Effector memory CD8-positive, alpha-beta T cell (primary cell): ENCODE results near the gene TMEM115.

Experiments used
- ATAC-seq: fragments of 150-1000 bp; cut with Tn5 transposase; replicated peaks from 2 replicates; pipeline ENCODE4 v1.10.0; 2021; ENCODE audit warnings: mild to moderate bottlenecking, moderate library complexity
- DNase-seq, 3 experiments: peaks; one replicate each; pipeline ENCODE4 v3.0.0; 2021
- H3K27ac Mint-ChIP-seq, 2 donors: one replicate each; pipeline ENCODE4 v1.8.0; 2022; ENCODE audit warnings: mild to moderate bottlenecking in 2 of 2, mixed read lengths in 2 of 2, moderate library complexity in 2 of 2
- H3K27me3 Mint-ChIP-seq, 2 donors: one replicate each; pipeline ENCODE4 v1.8.0; 2022; ENCODE audit warnings: mixed read lengths in 2 of 2
- H3K36me3 Mint-ChIP-seq: one replicate; pipeline ENCODE4 v1.8.0; 2022; ENCODE audit warnings: mild to moderate bottlenecking, moderate library complexity, mixed read lengths; ENCODE audit not compliant: insufficient read depth
- H3K4me1 Mint-ChIP-seq, 2 donors: one replicate each; pipeline ENCODE4 v1.8.0; 2022; ENCODE audit warnings: low read depth in 2 of 2, mixed read lengths in 2 of 2
- H3K4me3 Mint-ChIP-seq, 2 donors: one replicate each; pipeline ENCODE4 v1.8.0; 2022; ENCODE audit warnings: mild to moderate bottlenecking in 2 of 2, mixed read lengths in 2 of 2, moderate library complexity in 2 of 2
- H3K9me3 Mint-ChIP-seq, 2 donors: one replicate each; pipeline ENCODE4 v1.8.0; 2022; ENCODE audit warnings: mixed read lengths in 2 of 2
- total RNA-seq, 9 experiments: gene quantifications; one replicate each; lab custom pipeline; 2026; lab: John Stamatoyannopoulos, UW

The TMEM115 gene, protein sequence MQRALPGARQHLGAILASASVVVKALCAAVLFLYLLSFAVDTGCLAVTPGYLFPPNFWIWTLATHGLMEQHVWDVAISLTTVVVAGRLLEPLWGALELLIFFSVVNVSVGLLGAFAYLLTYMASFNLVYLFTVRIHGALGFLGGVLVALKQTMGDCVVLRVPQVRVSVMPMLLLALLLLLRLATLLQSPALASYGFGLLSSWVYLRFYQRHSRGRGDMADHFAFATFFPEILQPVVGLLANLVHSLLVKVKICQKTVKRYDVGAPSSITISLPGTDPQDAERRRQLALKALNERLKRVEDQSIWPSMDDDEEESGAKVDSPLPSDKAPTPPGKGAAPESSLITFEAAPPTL
- total RNA-seq, result 14.1 to 41.0 (median 31.8) reads per million in 9 experiments

DNA sequence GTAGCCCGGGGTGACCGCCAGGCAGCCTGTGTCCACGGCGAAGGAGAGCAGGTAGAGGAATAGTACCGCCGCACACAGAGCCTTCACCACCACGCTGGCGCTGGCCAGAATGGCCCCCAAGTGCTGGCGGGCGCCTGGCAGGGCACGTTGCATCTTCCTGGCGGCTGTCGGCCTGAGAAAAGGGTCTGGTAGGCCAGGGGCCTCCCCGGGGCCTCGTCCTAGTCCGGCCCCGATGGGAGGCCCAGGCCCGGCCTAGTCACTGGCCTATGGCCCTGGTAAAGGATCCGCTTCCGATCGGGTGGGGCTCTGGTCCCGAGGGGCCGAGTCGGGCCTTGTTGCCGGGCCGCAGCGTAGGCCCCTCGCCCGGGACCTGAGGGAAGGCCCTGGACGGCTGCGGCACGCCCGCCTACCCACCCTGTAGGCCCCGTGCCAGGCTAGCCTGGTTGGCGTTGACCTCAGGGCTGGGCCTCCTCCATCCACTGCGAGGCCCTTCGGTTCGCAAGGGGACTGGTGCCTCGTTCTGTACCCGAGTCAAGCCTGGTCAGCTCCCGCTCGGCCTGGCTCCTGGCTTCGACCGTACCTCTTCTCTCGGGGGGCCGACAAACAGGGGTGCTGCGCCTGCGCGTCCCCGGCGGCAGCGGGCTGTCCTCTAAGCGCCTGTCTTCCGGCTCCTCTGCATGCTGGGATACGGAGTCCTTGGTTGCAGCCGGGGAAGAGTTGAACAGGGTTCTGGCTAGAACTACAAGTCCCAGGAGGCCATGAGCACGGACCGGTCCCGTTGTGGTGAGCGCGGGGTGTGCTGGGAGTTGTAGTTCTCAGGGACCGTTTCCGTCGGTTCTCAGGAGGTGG lies at the start of gene TMEM115:
TSS of gene TMEM115 (minus strand) at position 611 of the 849 bp plus-strand sequence. CDS start at position 153, 458 bp downstream.
- peak; percentile 100 for ATAC-seq
- no peaks in the 10 kb centered on the region for H3K27me3 Mint-ChIP-seq
- H3K36me3 Mint-ChIP-seq, result peaks cover 16% of the 10 kb centered on the region
- H3K4me3 Mint-ChIP-seq, result peak within 1 kb of the TSS; percentile 93 to 97
- peak within 1 kb of the TSS; percentile 95 to 97 for H3K27ac Mint-ChIP-seq
- DNase-seq, result peak; percentile 91 to 93 (median 91)
- H3K9me3 Mint-ChIP-seq, result no peaks in the 10 kb centered on the region
- peaks cover 34 to 45% of the 10 kb centered on the region in 2 donors for H3K4me1 Mint-ChIP-seq

DNA sequence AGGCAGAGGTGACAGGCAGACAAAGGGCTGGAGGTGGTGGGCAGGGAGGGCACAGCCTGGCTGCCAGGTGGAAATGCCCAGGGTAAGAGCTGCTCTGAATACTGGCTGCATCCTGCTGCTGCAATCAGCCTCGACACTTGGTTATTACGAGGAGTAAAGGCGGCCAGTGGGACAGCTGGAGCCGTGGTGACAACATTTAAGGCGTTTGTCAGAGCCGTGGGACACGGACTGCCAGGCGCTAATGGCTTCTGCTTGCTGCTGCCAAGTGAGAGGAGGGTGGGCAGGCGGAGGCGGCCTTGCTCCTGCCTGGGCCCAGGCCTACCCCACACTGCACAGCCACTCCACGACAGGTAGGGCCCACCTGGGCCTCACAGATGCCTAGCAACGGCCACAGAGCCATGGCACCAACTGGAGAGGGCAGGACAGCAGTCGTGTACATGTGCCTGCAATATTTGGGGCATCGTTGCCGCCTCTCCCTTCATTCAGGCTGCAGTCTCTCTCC lies 49.2 kb upstream of the TMEM115 start:
- peaks cover 9 to 10% of the 10 kb centered on the region in 2 donors for H3K4me1 Mint-ChIP-seq
- H3K27me3 Mint-ChIP-seq, result no peaks in the 10 kb centered on the region
- peaks cover 13% of the 10 kb centered on the region for H3K36me3 Mint-ChIP-seq
- H3K27ac Mint-ChIP-seq, result no peak overlapping the region
- ATAC-seq (no peak), DNase-seq (no peak)
- no peak overlapping the region for H3K4me3 Mint-ChIP-seq
- peaks cover 0 to 4% of the 10 kb centered on the region in 2 donors for H3K9me3 Mint-ChIP-seq

DNA sequence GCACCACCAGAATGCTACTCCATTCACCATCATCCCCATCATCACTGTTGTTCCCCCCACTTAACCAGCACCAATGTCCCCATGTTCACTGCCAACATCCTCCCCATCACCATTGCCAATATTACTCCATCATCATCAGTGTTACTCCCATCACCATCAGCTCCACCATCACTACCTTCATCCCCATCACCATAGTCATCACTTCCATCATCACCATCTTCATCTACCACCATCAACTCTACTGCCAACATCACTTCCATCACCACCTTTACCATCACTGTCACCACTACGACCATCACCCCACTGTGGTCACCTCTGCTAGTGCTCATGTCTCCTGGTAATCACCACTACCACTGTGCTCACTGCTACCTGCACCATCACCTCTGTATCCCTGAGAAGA lies 47.2 kb upstream of the TMEM115 start:
- no peaks in the 10 kb centered on the region for H3K27me3 Mint-ChIP-seq

DNA sequence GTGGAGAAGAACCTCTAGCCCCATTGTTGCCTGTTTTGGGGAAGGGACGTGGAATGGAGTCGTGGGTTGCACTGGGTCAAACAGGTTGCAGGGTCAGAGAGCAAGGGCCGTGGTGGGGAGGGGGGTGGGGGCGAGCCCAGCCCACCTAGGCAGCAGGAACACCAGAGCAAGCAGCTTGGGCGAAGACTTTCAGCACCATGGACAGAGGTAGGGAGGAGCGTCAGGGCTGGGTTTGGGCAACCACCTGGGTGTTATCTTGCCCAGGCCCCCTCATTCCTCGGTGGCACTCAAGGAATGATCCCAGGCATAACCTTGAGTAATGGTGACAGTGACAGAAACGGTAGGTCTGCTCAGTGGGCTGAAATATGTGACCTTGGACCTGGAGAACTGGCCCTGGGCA lies 45.9 kb upstream of the TMEM115 start:
- no peak for ATAC-seq
- H3K4me1 Mint-ChIP-seq, result peaks cover 7 to 13% of the 10 kb centered on the region in 2 donors

More for the DNA sequence above, 47.2 kb upstream of the TMEM115 start:
- H3K4me1 Mint-ChIP-seq, result peaks cover 9 to 16% of the 10 kb centered on the region in 2 donors
- H3K36me3 Mint-ChIP-seq, result peaks cover 6% of the 10 kb centered on the region
- no peak overlapping the region for H3K27ac Mint-ChIP-seq
- ATAC-seq, result no peak
- H3K4me3 Mint-ChIP-seq, result no peak overlapping the region
- peaks cover 0 to 4% of the 10 kb centered on the region in 2 donors for H3K9me3 Mint-ChIP-seq
- no peak for DNase-seq

DNA sequence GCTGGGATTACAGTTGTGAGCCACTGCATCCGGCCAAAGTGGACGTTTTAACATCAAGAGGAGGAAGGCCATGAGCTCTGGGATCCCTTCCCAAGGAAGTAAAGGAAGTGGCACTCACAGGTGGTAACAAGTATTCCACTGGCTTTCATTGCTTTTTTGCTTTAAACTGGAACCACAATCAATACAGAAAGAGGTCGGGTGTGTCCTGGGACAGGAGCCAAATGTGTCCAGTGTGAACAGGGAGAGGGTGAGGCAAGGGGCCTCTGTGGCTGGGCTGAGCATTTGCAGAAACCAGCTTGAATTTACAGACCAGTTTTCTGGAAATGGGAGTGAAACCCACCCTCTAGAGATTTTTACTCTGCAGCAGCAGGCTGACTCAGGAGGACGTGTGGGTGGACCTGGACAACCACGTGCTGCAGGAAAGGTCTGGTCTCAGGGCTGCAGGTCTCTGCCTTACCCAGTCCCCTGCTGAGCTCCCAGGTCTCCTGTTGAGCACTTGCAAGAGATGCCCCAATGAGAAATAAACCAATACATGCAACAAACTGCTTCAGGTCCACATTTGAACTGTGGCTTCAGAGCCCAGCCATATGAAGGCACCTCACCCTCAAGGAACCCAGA lies 42.8 kb upstream of the TMEM115 start:
- Mint-ChIP-seq H3K36me3 (peaks cover 6% of the 10 kb centered on the region), H3K27ac (no peak overlapping the region), H3K4me1 (peaks cover 10 to 19% of the 10 kb centered on the region in 2 donors), H3K27me3 (no peaks in the 10 kb centered on the region), H3K4me3 (no peak overlapping the region), H3K9me3 (peaks cover 0 to 4% of the 10 kb centered on the region in 2 donors)
- no peak for DNase-seq
- ATAC-seq, result no peak

More for the DNA sequence above, 45.9 kb upstream of the TMEM115 start:
- H3K36me3 Mint-ChIP-seq, result peaks cover 6% of the 10 kb centered on the region
- no peak overlapping the region for H3K27ac Mint-ChIP-seq
- peak in 1 of 3 experiments; percentile 19 for DNase-seq
- H3K9me3 Mint-ChIP-seq, result peaks cover 0 to 4% of the 10 kb centered on the region in 2 donors
- no peaks in the 10 kb centered on the region for H3K27me3 Mint-ChIP-seq
- no peak overlapping the region for H3K4me3 Mint-ChIP-seq

DNA sequence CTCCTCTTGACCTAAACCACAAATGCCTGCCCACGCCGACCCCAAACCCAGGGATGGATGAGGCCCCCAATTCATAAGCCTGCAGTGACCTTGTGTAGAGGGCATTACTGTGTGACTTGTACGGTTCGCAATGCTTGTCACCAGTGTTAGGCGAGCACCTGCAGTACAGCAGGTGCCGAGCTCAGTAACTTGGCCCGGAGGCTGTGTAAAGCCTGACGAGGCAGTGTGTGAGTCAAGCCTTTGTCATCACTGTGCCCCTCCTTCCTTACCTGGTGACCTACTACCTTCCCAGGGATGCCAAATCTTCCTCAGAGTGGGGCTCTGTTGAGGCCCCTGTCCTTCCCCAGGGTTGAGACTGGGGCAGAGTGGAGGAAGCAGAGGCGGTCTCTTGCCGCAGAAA lies 37.2 kb upstream of the TMEM115 start:
- DNase-seq (no peak), ATAC-seq (no peak)
- no peaks in the 10 kb centered on the region for H3K9me3 Mint-ChIP-seq
- H3K36me3 Mint-ChIP-seq, result peaks cover 6% of the 10 kb centered on the region
- H3K27me3 Mint-ChIP-seq, result no peaks in the 10 kb centered on the region
- no peak overlapping the region for H3K4me3 Mint-ChIP-seq
- no peak overlapping the region for H3K27ac Mint-ChIP-seq
- peaks cover 6 to 15% of the 10 kb centered on the region in 2 donors for H3K4me1 Mint-ChIP-seq

DNA sequence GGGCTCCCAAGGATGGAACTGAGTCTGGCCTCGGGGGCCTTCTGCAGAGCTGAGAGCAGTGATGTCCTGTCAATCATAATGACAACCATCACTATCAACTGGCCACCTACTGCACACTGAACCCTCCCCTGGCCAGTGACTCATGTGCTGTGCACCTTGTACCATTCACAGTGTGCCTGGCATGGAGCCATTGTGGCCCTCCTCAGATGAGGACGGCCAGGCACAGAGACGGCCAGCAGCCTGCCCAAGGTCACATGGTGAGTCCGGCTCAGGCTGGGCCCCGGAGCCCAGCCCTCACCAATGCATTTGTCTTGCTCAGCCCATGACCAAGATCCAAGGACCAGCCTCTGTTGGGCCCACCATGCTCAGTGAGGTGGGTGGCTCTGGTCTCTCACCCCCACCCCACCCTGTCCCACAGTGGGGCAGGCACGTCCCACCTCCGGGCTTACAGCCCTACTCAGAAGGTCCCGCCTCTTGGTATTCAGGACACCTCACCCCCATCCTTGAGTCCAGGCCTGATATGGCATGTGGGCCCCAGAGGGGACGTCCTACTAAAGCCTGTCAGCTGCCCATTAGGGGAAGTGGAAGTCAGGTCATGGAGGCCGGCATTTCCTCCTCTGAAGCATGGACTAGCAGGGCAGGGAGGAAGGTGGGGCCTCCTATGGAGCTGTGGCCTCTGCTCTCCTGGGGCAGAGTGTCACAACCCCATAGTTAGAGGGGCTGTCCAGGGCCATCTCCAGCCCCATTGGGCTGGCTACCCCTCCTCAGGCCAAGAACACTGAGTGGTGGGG lies 35.9 kb upstream of the TMEM115 start:
- H3K27ac Mint-ChIP-seq, result peak overlapping the region in 1 of 2 donors; percentile 32
- peaks cover 6 to 15% of the 10 kb centered on the region in 2 donors for H3K4me1 Mint-ChIP-seq
- H3K36me3 Mint-ChIP-seq, result peaks cover 6% of the 10 kb centered on the region
- ATAC-seq (no peak), DNase-seq (no peak)
- H3K9me3 Mint-ChIP-seq, result no peaks in the 10 kb centered on the region
- H3K4me3 Mint-ChIP-seq, result no peak overlapping the region
- no peaks in the 10 kb centered on the region for H3K27me3 Mint-ChIP-seq

DNA sequence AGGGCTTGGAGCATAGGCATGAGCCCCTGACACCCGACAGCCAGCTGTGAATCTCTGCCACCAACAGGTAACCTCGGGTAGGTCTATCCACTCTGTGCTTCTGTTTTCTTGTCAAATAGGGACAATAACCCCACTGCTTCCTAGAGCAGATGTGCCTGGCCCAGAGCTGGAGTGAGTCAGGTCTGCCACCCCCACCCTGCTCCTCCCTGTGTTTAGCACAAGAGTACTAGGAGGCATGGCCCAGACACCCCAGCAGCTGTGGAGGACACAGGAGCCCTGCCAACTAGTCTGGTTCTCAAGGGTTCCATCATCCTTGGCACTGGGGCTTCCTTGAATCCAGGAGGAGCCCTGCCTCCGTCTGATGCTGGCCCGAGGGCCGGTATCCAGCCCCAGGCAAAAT lies 33.7 kb upstream of the TMEM115 start:
- ATAC-seq (no peak), DNase-seq (no peak)
- Mint-ChIP-seq H3K36me3 (peaks cover 6% of the 10 kb centered on the region), H3K4me3 (no peak overlapping the region), H3K27me3 (no peaks in the 10 kb centered on the region), H3K9me3 (no peaks in the 10 kb centered on the region), H3K27ac (peak overlapping the region; percentile 38 to 39), H3K4me1 (peaks cover under 1 to 12% of the 10 kb centered on the region in 2 donors)

DNA sequence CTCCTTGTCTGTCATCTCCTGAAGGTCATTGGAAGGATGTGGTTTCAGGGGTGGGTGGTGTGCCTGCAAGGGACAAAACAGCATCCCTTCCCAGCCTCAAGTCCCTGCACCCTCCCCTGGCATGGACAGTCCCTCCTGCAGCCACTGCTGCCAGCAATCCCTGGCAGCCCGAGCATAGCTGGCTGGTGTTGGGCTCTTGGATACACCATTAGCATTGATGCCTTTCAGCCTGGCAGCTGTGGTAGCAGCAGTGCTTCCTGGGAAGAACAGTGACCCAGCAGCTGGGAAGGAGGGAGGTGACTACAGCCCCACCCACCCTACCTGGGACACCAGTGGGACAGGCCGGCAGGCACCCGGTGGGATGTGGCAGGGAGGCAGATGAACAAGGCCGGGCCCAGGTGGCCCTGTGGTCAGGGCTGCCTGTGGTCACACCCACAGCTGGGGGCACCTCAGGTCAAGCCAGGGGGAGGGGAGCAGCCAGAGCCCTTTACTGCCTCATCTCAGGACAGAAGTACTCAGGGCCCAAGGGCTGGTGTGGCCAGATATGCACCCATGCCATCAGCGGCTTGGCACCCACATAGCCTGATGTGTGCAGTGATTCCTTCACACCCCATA lies 32.9 kb upstream of the TMEM115 start:
- Mint-ChIP-seq H3K9me3 (no peaks in the 10 kb centered on the region), H3K36me3 (peaks cover 6% of the 10 kb centered on the region), H3K27me3 (no peaks in the 10 kb centered on the region), H3K4me1 (peaks cover 0 to 12% of the 10 kb centered on the region in 2 donors), H3K4me3 (no peak overlapping the region), H3K27ac (peak overlapping the region; percentile 38 to 87)
- no peak for ATAC-seq
- DNase-seq, result no peak

DNA sequence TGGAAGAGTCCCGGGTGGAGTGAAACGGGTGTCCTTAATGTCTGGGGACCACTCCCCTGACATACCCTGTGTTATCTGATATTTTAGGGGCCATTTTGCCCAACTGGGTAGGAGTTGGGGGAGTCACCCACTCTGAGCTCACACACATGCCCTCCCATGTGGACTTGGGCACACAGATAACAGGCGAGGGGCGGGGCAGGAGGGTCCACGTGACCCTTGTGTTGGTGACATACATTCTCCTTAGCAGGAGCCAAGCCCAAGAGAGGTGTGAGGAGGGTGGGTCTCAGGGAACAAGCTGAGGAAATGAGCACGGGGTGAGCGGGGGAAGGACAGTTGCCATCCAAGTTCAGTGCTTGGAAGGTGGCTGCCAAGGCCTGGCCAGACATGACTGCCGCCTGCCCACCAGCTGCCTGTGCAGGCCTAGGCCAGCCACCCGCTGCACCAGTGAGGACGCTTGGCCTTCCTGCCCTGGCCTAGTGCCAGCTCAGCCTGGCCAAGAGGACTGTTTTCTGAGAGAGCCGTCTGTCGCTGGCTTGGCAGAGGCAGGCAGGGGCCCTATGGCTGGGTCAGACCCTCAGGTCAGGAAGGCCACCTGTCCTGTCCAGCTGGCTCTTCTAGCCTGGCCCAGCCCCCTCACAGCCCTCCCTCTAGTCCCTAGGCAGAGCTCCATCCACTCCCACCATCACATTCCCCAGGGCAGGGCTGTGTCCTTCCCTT lies 31.3 kb upstream of the TMEM115 start:
- H3K4me1 Mint-ChIP-seq, result peaks cover 0 to 12% of the 10 kb centered on the region in 2 donors
- H3K36me3 Mint-ChIP-seq, result peaks cover 2% of the 10 kb centered on the region
- H3K4me3 Mint-ChIP-seq, result no peak overlapping the region
- no peaks in the 10 kb centered on the region for H3K9me3 Mint-ChIP-seq
- peak overlapping the region in 1 of 2 donors; percentile 44 for H3K27ac Mint-ChIP-seq
- ATAC-seq (no peak), DNase-seq (no peak)
- H3K27me3 Mint-ChIP-seq, result no peaks in the 10 kb centered on the region

DNA sequence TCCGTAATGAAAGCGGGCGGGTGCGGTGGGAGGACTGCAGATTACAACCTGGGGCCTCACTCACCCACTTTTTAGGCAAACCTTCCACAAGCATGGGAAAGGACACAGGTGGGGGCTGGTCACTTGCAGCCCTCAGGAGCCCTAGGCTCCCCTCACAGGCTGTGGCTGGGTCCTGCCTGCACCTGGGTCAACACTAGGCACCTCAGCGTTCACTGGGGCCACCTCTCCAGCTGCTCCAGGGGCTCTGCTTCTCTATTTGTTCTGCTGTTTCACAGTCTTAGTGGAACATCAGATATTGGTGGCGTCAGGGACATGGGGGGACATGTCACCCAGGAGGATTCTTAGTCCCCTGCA lies 30.1 kb upstream of the TMEM115 start:
- Mint-ChIP-seq H3K4me1 (peaks cover 0 to 12% of the 10 kb centered on the region in 2 donors), H3K27me3 (no peaks in the 10 kb centered on the region), H3K9me3 (no peaks in the 10 kb centered on the region), H3K27ac (no peak overlapping the region), H3K36me3 (peaks cover 2% of the 10 kb centered on the region), H3K4me3 (no peak overlapping the region)
- DNase-seq (no peak), ATAC-seq (no peak)
